Activated CD8-positive, alpha-beta memory T cell treated with anti-CD3 and anti-CD28 coated beads, Interleukin-2, amount 50 U/mL, for 24 hours (primary cell): ENCODE data around the gene OR2F2.

ENCODE experiments used
- DNase-seq: peaks from one replicate; pipeline ENCODE4 v3.0.0-alpha.2; 2020; ENCODE audit errors: extremely low read depth

OR2F2 gene, protein sequence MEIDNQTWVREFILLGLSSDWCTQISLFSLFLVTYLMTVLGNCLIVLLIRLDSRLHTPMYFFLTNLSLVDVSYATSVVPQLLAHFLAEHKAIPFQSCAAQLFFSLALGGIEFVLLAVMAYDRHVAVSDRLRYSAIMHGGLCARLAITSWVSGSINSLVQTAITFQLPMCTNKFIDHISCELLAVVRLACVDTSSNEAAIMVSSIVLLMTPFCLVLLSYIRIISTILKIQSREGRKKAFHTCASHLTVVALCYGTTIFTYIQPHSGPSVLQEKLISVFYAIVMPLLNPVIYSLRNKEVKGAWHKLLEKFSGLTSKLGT

DNA sequence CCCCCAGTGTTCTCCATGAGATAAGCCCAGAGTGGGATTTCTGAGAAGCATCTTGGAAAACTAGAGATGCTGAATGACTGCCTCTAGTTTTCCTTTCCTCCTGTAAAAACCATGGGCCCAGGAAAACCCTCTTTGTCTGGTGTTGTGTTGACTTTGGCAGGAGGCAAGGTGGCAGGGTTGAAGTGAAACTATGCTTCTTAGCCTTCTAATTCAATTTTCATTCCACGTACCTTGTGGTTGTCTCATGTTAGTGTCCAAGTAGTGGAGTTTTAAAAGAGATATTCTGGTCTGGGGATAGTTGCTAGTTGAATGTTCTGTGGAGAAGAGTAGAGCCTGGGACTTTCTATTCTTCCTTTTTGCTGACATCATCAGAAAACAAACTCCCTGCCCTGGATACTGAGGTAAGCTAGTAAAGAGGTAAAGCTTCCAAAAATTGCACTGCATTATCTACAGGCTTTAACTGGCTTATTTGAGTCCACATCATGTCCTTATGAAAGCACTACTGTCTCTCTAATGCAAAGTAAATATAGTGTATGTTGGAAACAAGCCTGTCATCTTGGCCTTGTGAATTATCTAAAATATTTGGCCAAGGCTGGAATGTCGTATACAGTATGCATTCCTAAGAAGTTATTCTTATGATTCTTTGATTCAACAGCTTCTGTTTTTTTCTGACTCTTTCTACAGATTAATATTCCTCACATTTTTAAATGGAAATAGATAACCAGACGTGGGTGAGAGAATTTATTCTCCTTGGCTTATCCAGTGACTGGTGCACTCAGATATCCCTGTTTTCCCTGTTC, at the start of gene OR2F2:
TSS of gene OR2F2 (plus strand) at position 708 of the 800 bp plus-strand sequence. CDS start at position 708, 0 bp downstream.
- DNase-seq = no peak

DNA sequence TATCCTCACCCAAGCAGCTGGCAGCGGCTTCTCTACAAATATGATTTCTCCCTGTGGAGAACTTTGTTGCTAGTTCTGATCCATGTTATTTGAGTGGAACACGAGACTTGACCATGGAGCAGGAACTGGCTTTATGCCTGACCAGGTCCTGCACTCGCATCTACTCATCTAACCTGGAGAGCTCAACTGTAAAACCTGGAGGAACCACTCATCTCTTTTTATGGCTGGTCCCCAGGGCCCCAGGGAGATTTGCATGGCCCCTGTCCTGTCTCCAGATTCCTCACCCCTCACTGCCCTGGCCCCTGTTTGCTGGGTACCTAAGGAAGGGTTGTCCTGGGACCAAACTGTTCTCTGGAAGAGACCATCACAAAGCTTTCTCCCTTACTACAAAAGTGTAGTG, 49.1 kb upstream of the OR2F2 start:
- DNase-seq = no peak

DNA sequence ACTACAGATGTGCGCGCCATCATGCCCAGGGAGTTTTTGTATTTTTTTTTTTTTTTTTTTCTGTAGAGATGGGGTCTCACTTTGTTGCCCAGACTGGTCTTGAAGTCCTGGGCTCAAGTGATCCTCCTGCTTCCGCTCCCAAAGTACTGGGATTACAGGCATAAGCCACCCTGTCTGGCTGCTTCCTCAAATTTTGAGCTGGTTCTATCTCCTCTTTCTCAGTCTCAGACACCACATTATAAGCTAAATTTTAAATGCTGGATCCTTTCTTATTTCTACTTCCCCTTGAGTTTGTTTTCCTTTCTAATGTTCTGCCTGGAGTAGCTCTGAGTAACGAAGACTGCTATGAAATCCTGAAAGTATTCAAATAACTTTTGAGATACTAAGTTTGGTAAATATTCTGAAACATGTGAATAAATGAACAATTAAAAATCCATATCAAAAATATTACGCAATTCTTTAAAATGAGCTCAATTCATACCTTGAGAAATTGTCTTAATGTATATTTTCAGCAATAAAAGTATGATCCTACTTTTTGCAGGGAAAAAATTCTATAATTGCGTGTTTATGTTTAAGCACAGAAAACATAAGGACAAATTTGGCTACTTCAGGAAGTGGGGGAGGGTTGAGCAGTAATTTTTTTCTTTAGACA, 48.1 kb upstream of the OR2F2 start:
- no peak for DNase-seq

DNA sequence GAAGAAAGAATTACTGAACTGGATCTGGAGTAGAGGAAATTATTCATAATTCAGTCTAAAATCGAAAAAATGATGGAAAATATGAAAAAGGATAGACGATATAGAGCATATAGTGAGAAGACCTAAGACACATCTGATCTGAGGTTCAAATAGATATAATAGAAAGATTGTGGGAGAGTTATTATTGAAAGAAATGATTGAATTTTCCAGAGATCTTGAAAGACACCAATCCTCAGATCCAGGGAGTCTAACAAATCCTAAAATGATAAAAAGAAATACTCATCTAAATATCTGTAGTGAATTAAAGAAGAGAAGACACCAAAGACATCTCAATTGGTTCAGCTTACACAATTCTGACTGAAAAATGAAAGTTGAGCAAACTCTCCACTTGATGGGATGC, 46.0 kb upstream of the OR2F2 start:
- no peak for DNase-seq

DNA sequence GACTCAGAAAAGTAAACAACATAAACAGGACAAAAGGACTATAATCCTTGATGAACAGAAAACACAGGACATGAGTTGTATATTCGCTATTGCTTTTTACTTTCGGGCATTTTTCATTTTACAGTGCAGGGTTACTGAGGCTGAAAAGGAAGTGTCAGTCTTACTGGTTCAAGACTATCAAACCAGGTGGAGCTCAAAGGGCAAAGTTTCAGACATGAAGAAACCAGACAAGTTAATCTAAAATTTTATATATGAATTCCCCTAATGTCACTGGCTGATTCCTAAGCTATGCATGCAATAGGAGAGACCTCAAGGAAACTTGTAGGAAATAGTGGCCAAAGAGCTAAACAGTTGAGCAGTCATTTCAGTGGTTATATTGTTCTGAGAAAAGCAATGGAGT, 44.5 kb upstream of the OR2F2 start:
- no peak for DNase-seq

DNA sequence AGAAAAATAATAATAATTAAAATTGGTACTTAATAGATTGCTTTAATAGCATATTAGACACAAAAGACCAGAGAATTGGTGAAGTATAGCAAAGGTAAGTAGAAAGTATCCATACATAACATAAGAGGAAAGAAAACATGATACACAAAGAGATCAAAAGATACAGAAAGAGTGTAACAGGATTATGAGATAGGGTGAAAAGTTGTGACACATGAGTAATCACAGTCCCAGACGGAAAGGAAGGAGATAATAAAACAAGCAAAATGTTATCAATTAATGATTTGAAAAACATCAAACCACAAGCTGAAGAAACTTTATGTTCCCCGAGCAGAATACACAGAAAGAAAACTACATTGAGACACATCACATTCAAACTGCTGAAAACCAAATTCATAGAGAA, 43.6 kb upstream of the OR2F2 start:
- DNase-seq = no peak

DNA sequence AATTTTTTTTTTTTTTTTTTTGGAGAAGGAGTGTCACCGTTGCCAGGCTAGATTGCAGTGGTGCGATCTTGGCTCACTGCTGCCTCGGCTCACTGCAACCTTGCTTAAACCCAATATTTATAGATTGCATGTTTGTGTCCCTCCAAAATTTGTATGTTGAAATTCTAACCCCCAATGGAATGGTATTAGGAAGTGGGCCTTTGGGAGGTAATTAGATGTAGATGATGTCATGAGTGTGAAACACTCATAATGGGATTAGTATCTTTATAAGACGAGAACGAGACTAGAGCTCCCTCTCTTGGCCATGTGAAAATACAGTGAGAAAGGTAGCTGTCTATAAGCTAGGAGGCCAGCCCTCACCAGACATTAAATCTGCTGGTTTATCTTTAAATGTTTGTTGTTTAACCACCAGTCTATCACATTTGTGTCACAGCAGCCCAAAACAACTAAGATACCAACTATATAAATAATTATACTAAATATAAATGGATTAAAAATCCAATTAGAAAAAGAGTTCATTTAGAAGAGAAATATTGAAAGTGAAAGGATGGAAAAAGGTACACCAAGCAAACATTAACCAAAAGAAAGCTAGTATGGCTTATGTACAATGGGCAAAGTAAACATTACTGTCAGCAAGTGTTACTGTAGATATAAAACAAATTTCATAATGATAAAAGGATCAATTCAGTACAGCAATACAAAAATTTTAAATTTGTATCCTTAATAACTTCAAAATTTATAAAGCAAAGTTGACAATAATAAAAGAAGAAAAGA, 42.3 kb upstream of the OR2F2 start:
- no peak for DNase-seq

DNA sequence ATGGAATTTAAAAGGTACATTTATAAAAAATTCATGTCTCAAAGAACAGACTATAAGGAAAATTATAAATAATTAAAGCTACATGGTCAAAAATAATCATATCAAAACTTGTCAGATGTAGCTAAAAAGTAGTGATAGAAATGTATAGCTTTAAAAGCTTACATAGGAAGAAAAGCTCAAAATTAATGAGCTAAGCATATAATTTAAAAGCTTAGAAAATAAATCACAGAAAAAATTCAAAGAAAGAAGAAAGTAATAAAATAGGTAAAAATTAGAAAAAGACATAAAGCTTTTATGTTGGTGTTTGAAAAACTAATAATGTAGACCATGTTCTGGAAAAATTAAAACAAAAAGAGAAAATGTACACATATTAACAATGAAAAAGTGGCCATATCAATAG, 38.4 kb upstream of the OR2F2 start:
- DNase-seq = no peak

DNA sequence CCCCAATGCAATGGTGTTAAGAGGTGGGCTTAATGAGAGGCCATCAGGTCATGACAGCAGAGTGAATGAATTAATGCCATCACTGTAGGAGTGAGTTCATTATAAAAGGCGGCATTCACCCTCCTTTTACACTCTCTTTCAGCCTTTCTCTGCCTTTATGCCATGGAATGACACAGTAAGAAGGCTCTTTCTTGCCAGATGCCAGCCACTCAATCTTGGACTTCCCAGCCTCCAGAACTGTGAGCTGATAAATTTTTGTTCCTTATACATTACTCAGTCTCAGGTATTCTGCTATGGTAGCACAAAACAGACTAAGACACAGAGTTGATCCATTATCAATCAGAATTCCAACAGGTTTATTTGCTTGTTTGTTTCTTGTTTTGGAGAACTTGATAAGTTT, 36.2 kb upstream of the OR2F2 start:
- no peak for DNase-seq

DNA sequence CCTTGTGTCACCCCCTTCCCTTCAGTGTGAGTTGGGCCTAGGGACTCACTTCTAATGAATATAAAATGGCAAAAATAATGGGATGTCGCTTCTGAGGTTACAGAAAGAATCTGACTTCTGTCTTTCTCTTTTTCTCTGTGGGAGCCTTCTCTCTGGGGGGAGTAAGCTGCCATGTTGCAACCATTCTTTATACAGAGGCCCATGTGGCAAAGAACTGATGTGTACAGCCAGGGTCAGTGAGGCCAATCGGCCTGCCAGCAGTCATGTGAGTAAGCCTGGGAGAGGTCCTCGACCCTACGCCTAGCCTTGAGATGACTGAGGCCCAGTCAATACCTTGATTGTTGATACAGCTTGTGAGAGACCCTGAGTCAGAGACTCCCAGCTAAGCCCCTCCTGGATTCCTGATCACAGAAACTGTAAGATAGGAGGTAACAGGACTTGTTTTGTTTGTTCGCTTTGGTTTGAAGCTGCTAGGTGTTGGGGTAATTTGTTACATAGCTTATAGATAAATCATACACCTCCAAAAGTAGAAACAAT, 34.7 kb upstream of the OR2F2 start:
- no peak for DNase-seq

DNA sequence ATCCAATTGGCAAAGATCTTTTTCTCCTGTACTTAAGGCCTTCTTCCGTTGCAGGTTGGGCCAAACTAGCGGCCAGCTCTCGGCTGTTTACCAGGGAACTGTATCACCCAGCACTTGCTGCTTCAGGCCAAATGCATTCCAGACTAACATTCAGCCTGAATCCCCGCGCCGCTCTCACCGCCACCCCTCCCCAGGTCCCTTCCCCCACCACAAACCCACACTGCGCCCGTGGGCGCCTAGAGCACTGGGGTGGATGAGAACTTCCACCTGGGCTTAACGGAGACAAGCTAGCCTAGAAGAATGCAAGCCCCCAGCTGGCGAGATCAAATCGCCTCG, 33.7 kb upstream of the OR2F2 start:
- DNase-seq = no peak

DNA sequence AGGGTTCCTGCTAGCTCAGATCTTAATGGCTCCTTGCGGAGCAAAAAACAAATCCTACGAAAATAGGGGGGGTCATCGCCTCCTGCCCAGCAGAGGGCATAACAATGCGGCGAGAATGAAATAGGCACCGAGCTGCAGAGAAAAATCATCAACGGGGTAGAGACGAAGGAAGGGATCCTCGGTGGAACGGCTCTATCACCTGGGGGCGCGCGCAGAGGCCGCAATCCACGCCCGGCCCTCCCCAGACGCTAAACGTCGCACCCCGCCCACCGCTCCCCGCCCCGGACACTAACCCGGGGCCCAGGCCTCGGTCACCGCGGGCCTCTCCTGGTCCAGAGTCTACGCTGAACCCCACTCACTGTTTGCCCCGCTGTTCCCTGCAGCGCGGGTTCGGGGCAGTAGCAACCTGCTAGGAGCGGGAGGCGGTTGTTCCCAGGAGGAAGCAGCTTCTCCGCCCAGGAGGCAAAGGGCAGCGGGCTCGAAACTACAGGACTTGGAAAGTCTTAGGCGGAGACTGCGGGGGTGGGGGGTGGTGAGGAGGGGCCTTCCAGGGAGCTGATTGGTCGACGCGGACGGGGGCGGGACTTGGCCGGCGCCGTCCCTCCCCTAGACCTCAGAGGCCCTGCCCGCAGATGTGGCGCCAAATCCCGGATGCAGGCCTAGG, 33.2 kb upstream of the OR2F2 start, which contains the start of gene TCAF1:
TSS of gene TCAF1 (minus strand) at position 509 of the 664 bp plus-strand sequence. CDS start 25,568 bp downstream, outside the sequence.
- DNase-seq = peak; percentile 77

DNA sequence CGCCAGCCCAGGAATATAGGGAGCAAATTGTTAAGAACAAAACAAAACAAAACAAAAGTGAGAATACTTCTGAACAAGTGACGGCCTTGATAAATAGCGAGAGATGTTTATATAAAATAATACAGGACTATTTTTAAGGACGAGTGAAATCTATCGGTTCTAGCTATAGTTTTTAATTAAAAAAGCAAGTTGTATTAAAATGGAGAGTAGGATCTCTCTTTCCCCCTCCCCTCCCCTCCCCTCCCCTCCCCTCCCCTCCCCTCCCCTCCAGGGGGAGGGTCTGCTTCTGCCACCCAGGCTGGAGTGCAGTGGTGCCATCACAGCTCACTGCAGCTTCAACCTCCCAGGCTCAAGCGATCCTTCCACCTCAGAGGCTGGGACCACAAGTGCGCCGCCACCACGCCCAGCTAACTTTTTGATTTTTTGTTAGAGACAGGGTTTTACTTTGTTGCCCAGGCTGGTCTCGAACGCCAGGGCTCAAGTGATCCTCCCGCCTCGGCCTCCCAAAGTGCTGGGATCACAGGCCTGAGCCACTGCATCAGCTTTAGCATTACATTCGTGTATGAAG, 32.6 kb upstream of the OR2F2 start:
- no peak for DNase-seq

DNA sequence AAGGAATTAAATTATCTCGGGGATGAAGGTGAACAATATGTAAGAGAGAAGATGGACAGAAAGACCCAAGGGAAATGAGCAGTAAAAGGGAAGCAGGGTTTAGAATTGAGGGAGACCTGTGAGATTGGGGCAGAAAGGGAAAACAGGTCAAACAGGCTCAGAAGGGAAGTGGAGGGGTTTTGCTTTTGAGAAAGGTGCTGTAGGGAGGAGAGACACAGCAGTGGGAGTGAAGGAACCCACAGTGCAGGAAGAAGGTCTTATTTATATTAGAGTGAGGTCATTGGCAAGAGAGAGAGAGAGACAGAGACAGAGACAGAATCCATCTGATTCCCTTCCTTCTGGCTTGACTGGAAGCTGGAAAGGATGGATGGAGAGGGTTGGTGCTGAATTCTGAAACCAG, 29.5 kb upstream of the OR2F2 start:
- DNase-seq = no peak

DNA sequence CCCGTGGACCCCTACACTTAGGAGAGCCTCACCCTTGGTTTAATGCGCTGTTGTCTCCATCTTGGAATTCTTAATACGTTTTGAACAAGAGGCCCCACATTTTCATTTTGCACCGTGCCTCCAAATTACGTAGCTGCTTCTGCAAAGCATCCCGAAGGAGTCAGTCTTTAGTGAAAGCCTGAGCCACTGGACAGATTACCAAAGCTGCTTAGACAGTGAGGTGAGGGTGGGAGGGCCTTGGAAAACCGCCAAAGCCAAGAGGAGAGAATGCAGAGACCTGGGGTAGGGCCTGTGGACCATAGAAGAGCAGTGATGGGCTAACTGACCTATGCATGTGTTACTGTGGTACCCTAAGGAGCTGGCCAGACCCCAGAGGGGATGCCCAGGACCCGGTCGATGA, 28.9 kb upstream of the OR2F2 start:
- DNase-seq = no peak

DNA sequence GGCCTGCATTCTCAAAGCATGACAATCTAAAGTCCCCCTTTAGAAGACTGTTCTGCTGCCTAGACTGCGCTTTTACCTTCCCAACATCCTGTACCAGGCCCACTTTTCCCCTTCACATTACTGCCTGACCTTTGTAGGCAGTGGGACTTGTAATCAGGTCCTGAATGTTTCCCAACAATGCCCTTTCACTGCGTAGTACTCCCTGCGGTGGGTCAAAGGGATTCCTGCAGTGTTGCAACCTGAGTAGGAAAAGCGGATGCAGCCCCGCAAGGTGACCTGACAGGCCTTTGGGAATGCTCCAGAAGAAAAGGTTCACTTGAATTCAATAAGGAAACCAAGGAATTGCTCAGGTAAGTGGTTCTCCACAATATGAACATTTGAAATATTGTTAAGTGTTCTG, 28.1 kb upstream of the OR2F2 start:
- DNase-seq = no peak

DNA sequence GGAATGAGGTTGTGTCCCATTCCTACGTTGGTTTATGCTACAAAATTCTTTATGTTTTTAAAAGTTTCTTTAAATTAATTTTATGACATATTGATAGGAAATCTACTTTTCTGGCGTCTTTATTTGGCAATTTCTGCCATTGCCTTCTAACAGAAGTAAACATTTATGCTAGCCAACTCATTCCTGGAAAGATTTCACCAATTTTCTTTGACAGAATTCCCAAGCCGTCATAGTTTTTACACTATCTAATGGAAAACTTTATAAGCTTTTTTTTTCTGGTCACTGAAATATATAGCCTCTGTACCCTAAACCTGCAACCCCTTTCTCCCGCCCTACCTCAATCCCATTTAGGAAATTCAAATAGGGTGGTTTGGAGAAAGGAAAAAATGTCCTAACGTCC, 26.9 kb upstream of the OR2F2 start:
- no peak for DNase-seq

DNA sequence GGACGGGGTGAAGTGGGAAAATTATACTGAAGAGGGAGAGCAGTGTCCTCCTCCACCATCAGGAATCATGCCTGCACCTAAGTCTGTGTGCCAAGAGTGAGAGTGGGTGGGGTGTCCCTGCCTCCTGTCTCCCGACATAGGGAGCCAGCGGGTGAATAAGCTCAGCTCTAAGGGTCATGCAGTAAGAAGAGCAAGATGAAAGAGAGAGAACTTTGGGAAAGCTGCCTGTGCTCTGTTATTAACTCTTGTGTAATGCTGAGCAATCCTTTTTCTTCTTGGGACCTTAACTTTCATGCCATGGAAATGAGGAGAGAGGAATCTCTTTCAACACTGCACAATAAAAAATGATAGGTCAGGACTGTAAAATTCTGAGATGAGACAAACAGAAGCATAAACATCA, 25.2 kb upstream of the OR2F2 start:
- DNase-seq = no peak

DNA sequence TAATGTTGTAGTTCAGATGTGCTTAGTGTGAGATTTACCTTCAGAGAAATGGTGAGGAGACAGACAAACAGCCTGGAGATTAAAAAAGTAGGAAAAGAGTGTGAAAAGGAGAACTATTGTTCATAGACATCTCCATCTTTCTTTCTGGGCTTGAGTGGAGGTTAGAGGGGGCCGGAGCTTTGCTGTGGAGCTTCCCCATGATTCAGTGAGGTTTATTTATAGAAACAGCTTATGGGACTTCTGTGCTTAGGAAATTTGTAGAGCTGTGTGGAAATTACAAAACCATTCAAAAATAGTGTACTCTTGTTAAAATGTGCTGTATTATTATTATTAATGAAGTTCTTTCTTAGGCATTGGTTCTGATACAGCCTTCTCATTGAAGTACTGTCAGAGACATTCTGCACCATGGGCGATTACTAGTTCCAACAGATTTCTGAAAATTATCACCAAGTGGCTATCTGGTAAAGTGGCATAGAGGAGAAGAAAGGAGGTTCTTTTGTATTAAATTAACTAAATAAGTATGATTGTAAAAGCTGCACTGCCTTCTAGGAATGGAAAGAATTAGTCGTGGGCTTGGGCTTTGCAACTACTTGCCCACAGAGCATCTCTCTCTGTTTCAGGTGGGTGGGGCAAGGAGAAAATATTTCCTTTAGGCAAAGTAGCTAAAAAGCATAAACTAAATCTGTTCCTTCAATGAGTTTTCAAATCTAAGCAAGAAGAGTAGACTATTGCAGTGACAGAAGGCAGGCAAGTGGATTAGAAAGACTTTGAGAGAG, 24.4 kb upstream of the OR2F2 start:
- DNase-seq = no peak

DNA sequence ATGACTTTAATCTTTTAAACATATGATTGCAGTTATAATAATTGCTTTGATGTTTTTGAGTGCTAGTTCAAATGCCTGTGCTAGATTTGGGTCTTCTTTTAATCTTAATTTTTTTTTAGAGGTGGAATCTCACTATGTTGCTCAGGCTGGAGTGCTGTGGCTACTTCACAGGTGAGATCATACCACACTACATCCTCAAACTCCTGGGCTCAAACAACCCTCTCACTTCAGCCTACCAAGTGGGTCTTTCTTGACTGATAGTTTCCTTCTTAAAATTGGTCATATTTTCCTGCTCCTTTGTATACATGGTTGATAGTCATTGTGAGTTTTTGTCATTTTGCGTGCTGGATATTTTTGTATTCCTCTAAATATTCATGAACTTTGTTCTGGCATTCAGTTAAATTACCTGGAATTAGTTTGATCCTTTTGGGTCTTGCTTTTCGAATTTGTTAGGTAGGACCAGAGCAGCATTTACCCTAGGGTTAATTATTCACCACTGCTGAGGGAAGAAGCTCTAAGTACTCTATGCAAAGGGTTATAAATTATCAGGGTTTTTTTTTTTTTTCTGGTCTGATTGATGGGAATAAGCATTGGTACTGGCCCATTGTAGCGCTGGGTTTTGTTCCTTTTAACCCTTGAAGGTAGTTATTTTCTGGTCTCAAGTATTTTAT, 21.0 kb upstream of the OR2F2 start:
- DNase-seq = no peak
